GM19452 (cell line): ENCODE measurements around the gene SAT2.

Source experiments
- ATAC-seq: cut with Tn5 transposase; IDR thresholded peaks from one replicate; pipeline ENCODE4 v1.9.1; 2021; ENCODE audit not compliant: unreplicated experiment

The SAT2 gene

GRCh38 chr17:7592422-7593021 lies 35.1 kb downstream of the SAT2 start:
- no peak for ATAC-seq

GRCh38 chr17:7591596-7591995 lies 36.0 kb downstream of the SAT2 start:
- ATAC-seq = no peak

GRCh38 chr17:7590743-7591142 lies 36.9 kb downstream of the SAT2 start:
- no peak for ATAC-seq

- ATAC-seq = no peak
Observed at GRCh38 chr17:7589891-7590691, 37.5 kb downstream of the SAT2 start, which contains the start of gene SOX15. SOX15 (minus strand) TSS chr17:7590094; CDS start chr17:7589676, 418 bp downstream.

- no peak for ATAC-seq
Observed at GRCh38 chr17:7589204-7589868, 38.3 kb downstream of the SAT2 start.

GRCh38 chr17:7588553-7589203 lies 38.9 kb downstream of the SAT2 start:
- ATAC-seq = no peak

GRCh38 chr17:7587420-7588151 lies 40.0 kb downstream of the SAT2 start:
- no peak for ATAC-seq

- ATAC-seq = no peak
Observed at GRCh38 chr17:7586673-7587419, 40.8 kb downstream of the SAT2 start.

GRCh38 chr17:7583253-7584109 lies 44.1 kb downstream of the SAT2 start, which contains the start of gene MPDU1:
MPDU1 (plus strand) TSS chr17:7583852; CDS start chr17:7583863, 11 bp downstream.
- ATAC-seq = peak; percentile 71

GRCh38 chr17:7582396-7583252 lies 45.0 kb downstream of the SAT2 start:
- no peak for ATAC-seq

GRCh38 chr17:7580604-7581575 lies 46.7 kb downstream of the SAT2 start:
- no peak for ATAC-seq

- no peak for ATAC-seq
Observed at GRCh38 chr17:7579834-7580603, 47.6 kb downstream of the SAT2 start.

- peak; percentile 44 for ATAC-seq
Observed at GRCh38 chr17:7579001-7579833, 48.4 kb downstream of the SAT2 start, which contains the start of gene CD68. CD68 (plus strand) TSS chr17:7579638; CDS start chr17:7579678, 40 bp downstream.

- no peak for ATAC-seq
Observed at GRCh38 chr17:7577327-7578199, 50.1 kb downstream of the SAT2 start.
